ENCODE data around the gene TMEM255B. TPM values are rescaled to one million over a fixed set of nuclear protein-coding genes. Genes with fewer than 3 reads are reported as not detected.
A peak's percentile ranks its signal among the peaks of the same experiment; 100 is the strongest.

The TMEM255B gene
- total and polyA plus RNA-seq, 5 donors, result 6.2 to 9.9 (median 8.8) TPM

GRCh38 chr13:113770441-113770840 lies 11.4 kb downstream of the TMEM255B start:
- 61% methylated on average over 8 of the region's 8 CpGs for WGBS
- DNase-seq (no peak), ATAC-seq (no peak)
- Histone ChIP-seq H3K4me3 (ENCODE audit: low read length) (no peak overlapping the region), H3K4me1 (ENCODE audit: control insufficient read depth, insufficient read depth, low read length) (peaks cover 4% of the 10 kb centered on the region), H3K27ac (ENCODE audit: low read length) (no peak overlapping the region), H3K9me3 (ENCODE audit: control insufficient read depth, low read length) (no peaks in the 10 kb centered on the region), H3K27me3 (ENCODE audit: control insufficient read depth, insufficient read depth) (no peaks in the 10 kb centered on the region)
- intact Hi-C loops (cut with DNase I), result no loop called here

GRCh38 chr13:113770937-113771336 lies 11.9 kb downstream of the TMEM255B start:
- no peak overlapping the region for H3K4me3 ChIP-seq (ENCODE audit: low read length)
- 91% methylated on average over 5 of the region's 5 CpGs for WGBS
- no peak for DNase-seq

GRCh38 chr13:113771709-113772331 lies 12.8 kb downstream of the TMEM255B start:
- H3K27me3 ChIP-seq (ENCODE audit: control insufficient read depth, insufficient read depth), result no peaks in the 10 kb centered on the region
- intact Hi-C loops (cut with DNase I), result no loop called here
- no peak overlapping the region for H3K4me3 ChIP-seq (ENCODE audit: low read length)
- DNase-seq, result no peak
- H3K9me3 ChIP-seq (ENCODE audit: control insufficient read depth, low read length), result no peaks in the 10 kb centered on the region
- H3K4me1 ChIP-seq (ENCODE audit: control insufficient read depth, insufficient read depth, low read length), result peaks cover 4% of the 10 kb centered on the region
- 49% methylated on average over 4 of the region's 4 CpGs for WGBS
- no peak for ATAC-seq
- H3K27ac ChIP-seq (ENCODE audit: low read length), result no peak overlapping the region

More at GRCh38 chr13:113770937-113771336, 11.9 kb downstream of the TMEM255B start:
- intact Hi-C loops (cut with DNase I), result no loop called here
- no peak overlapping the region for H3K27ac ChIP-seq (ENCODE audit: low read length)
- H3K4me1 ChIP-seq (ENCODE audit: control insufficient read depth, insufficient read depth, low read length), result peaks cover 4% of the 10 kb centered on the region
- no peaks in the 10 kb centered on the region for H3K27me3 ChIP-seq (ENCODE audit: control insufficient read depth, insufficient read depth)
- H3K9me3 ChIP-seq (ENCODE audit: control insufficient read depth, low read length), result no peaks in the 10 kb centered on the region
- no peak for ATAC-seq

DNA sequence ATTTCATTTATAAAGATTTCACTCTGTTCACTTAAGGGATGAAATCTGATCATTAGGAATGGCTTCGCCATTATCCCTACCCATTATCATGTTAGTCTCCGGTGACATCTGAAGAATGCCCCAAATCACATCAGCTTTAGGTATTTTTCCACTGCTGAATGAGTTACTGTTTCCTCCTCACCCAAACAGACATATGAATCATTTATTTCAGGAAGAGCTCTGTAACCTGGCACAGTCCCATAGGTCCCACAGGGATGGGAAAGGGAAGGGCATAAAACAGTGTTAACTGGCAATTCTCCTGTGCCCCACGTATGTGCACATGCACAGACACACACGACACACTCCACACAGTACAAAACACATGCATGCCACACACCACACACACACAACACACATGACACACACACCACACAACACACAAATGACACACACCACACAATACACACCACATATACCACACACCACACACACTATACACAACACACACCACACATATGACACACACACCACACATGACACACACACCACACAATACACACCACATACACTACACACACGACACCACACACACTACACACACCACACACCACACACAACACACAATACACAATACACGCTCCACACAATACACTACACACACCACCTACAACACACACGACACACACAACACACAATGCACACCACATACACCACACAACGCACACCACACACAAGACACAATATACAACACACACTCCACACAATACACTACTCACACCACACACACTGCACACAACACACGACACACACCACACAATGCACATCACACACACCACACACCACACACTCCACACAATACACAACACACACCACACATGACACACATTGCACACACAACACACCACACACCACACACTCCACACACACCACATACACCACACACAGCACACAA lies 15.4 kb downstream of the TMEM255B start:
- peaks cover 4% of the 10 kb centered on the region for H3K4me1 ChIP-seq (ENCODE audit: control insufficient read depth, insufficient read depth, low read length)
- intact Hi-C loops (cut with DNase I), result no loop called here
- no peak for DNase-seq
- WGBS, result 74% methylated on average over 9 of the region's 9 CpGs
- no peaks in the 10 kb centered on the region for H3K9me3 ChIP-seq (ENCODE audit: control insufficient read depth, low read length)
- no peak overlapping the region for H3K4me3 ChIP-seq (ENCODE audit: low read length)
- no peaks in the 10 kb centered on the region for H3K27me3 ChIP-seq (ENCODE audit: control insufficient read depth, insufficient read depth)
- peak in 1 of 2 donors; percentile 31 for ATAC-seq
- H3K27ac ChIP-seq (ENCODE audit: low read length), result no peak overlapping the region

- Histone ChIP-seq H3K4me3 (ENCODE audit: low read length) (no peak overlapping the region), H3K9me3 (ENCODE audit: control insufficient read depth, low read length) (no peaks in the 10 kb centered on the region), H3K27me3 (ENCODE audit: control insufficient read depth, insufficient read depth) (no peaks in the 10 kb centered on the region), H3K27ac (ENCODE audit: low read length) (no peak overlapping the region), H3K4me1 (ENCODE audit: control insufficient read depth, insufficient read depth, low read length) (peaks cover 4% of the 10 kb centered on the region)
- WGBS, result 91% methylated on average over 28 of the region's 28 CpGs
- ATAC-seq, result peak in 1 of 2 donors; percentile 35
- no peak for DNase-seq
- intact Hi-C loops (cut with DNase I), result no loop called here
These were observed 16.6 kb downstream of the TMEM255B start for GRCh38 chr13:113775451-113776145.

DNA sequence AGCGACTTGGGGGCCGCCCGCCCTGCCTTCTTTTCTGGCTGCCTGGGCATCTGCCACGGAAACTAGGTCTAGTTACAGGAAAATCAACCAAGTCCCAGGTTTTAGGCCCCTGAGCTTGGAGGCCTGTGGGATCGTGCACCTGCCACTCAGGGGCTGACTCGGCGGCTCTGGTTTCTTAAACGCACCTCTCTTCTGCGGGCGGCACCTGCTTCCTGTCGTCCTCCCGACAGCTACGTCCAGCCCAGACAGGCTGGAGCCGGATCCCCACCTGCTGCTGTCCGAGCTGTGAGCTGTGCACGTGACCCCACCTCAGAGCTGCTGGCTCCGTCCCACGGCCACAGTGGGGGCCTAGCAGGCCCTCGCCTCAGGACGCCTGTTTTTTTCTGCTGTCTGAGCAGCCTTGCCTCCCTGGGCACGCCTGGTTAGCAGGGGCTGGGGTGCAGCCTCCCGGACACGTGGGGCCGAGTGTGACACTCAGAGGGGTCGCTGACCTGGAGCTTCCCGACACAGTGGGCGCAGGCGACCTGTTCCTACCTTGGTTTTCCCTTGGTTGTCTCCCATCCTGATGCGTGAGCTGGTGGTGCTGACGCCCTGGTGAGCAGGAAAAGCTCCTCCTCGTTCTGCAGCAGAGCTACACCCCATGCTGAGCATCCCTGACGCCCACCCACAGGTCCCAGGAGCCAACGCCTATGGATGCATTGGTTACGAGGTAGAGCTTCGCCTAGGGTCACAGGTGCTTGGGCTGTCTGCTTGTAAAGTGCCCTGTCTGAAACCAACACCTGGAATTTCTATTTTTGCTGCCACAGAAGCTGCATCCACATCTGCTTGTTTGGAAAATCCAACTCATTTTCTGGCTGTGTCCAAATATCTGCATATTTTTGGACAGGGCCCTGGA lies 17.5 kb downstream of the TMEM255B start:
- Histone ChIP-seq H3K27me3 (ENCODE audit: control insufficient read depth, insufficient read depth) (no peaks in the 10 kb centered on the region), H3K4me1 (ENCODE audit: control insufficient read depth, insufficient read depth, low read length) (peaks cover 4% of the 10 kb centered on the region), H3K27ac (ENCODE audit: low read length) (no peak overlapping the region), H3K9me3 (ENCODE audit: control insufficient read depth, low read length) (no peaks in the 10 kb centered on the region), H3K4me3 (ENCODE audit: low read length) (no peak overlapping the region)
- ATAC-seq (peak in 1 of 2 donors; percentile 15), DNase-seq (no peak)
- WGBS, result 78% methylated on average over 35 of the region's 35 CpGs
- intact Hi-C loops (cut with DNase I), result no loop called here

DNA sequence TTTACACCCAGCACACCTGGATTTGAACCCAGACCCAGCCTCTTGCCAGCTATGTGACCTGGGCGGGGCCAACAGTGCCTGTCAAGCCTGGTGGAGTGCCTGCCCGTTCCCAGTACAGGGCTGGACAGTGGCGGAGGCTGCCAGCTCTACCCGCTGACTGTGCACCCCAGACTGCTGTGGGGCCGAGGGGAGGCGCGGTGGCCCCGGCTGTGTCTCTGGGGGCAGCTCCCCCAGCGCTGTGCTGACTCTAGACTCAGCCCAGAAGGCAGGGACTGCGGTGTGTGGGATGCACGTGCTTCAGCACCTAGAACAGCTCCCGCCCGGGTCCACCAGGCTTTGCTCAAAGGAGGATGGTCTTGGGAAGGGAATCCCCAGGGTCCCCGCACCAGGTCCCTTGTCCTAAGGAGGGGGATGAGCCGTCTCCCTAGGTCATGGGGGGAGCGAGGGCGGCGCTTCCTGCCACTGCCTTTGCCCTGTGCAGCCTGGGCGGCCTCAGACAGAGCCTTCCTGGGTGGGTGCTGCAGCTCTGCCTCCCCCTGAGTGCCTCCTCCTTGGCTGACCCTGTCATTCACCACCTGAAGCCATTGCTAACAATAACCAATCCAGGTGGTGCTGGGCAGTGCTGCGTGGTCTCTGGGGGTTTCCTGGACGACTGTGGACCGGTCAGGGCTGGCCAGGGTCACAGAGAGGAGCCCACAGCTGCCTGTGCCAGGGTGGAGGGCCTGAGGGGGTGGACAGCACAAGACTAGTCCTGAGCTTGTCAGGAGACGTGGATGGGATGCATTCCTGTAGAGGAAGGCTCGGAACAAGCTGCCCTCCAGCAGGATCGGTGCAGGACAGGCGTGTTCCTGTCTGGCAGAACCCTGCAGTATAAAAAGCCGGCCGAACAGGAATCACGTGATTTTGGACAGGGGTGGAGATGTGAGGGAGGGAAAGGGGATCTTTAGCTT lies 18.6 kb downstream of the TMEM255B start:
- no peak overlapping the region for H3K27ac ChIP-seq (ENCODE audit: low read length)
- H3K4me1 ChIP-seq (ENCODE audit: control insufficient read depth, insufficient read depth, low read length), result peaks cover 4% of the 10 kb centered on the region
- H3K9me3 ChIP-seq (ENCODE audit: control insufficient read depth, low read length), result no peaks in the 10 kb centered on the region
- H3K4me3 ChIP-seq (ENCODE audit: low read length), result no peak overlapping the region
- no peaks in the 10 kb centered on the region for H3K27me3 ChIP-seq (ENCODE audit: control insufficient read depth, insufficient read depth)
- no peak for DNase-seq
- WGBS, result 39% methylated on average over 29 of the region's 29 CpGs
- peak; percentile 39 to 40 for ATAC-seq
- intact Hi-C loops (cut with DNase I), result no loop called here

GRCh38 chr13:113781571-113781970 lies 22.5 kb downstream of the TMEM255B start:
- Histone ChIP-seq H3K4me3 (ENCODE audit: low read length) (no peak overlapping the region), H3K27ac (ENCODE audit: low read length) (no peak overlapping the region), H3K4me1 (ENCODE audit: control insufficient read depth, insufficient read depth, low read length) (no peaks in the 10 kb centered on the region), H3K9me3 (ENCODE audit: control insufficient read depth, low read length) (no peaks in the 10 kb centered on the region), H3K27me3 (ENCODE audit: control insufficient read depth, insufficient read depth) (no peaks in the 10 kb centered on the region)
- no peak for DNase-seq
- ATAC-seq, result no peak
- intact Hi-C loops (cut with DNase I), result no loop called here
- 87% methylated on average over 2 of the region's 2 CpGs for WGBS

- no peaks in the 10 kb centered on the region for H3K27me3 ChIP-seq (ENCODE audit: control insufficient read depth, insufficient read depth)
- DNase-seq, result no peak
- ATAC-seq, result no peak
- WGBS, result 85% methylated on average over 14 of the region's 14 CpGs
- no peak overlapping the region for H3K27ac ChIP-seq (ENCODE audit: low read length)
- intact Hi-C loops (cut with DNase I), result no loop called here
- H3K9me3 ChIP-seq (ENCODE audit: control insufficient read depth, low read length), result no peaks in the 10 kb centered on the region
- H3K4me3 ChIP-seq (ENCODE audit: low read length), result no peak overlapping the region
- H3K4me1 ChIP-seq (ENCODE audit: control insufficient read depth, insufficient read depth, low read length), result no peaks in the 10 kb centered on the region
These were observed 23.4 kb downstream of the TMEM255B start for GRCh38 chr13:113782472-113782871.

Measured in right cardiac atrium (tissue), 5 donors.